ENCODE results near the gene MRPL45.
"Not testable (repeated sequence)": the region's sequence is repeated elsewhere in the genome, so short reads cannot be mapped to it uniquely, and the experiment has no call there.

DNA sequence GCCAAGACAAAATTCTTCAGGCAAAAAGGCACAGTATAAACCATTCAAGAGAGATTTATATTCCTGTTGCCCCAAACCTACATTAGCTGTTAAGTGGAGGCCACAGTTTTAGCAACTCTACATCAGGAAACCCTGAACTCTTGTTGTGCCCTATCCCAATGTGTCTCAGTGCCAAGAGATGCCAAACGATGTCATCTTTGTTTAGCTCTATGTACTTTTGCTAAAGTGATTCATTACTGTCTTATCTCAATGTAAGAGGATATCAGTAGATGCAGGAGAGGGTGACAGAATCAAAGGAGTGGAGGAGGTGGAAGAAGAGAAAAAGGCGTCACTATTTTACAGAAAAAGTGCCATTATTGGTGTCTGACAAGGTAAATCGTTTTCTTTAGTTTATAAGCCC, 28.8 kb upstream of the MRPL45 start:
- TF ChIP-seq, protein P1, sequence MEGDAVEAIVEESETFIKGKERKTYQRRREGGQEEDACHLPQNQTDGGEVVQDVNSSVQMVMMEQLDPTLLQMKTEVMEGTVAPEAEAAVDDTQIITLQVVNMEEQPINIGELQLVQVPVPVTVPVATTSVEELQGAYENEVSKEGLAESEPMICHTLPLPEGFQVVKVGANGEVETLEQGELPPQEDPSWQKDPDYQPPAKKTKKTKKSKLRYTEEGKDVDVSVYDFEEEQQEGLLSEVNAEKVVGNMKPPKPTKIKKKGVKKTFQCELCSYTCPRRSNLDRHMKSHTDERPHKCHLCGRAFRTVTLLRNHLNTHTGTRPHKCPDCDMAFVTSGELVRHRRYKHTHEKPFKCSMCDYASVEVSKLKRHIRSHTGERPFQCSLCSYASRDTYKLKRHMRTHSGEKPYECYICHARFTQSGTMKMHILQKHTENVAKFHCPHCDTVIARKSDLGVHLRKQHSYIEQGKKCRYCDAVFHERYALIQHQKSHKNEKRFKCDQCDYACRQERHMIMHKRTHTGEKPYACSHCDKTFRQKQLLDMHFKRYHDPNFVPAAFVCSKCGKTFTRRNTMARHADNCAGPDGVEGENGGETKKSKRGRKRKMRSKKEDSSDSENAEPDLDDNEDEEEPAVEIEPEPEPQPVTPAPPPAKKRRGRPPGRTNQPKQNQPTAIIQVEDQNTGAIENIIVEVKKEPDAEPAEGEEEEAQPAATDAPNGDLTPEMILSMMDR (IDR thresholded peaks at IDR 0.05) = not testable (repeated sequence)
- not testable (repeated sequence) for TF ChIP-seq POLR2A (IDR thresholded peaks at IDR 0.05)

Measured in uterus (tissue), 2 donors.